Stimulated activated CD8-positive, alpha-beta memory T cell treated with anti-CD3 and anti-CD28 coated beads, Interleukin-4, amount 100 ng/mL, for 24 hours (primary cell): ENCODE data around the gene KRT5.
"Not testable (repeated sequence)": the region's sequence is repeated elsewhere in the genome, so short reads cannot be mapped to it uniquely, and the experiment has no call there.

ENCODE experiments used
- DNase-seq: peaks from one replicate; pipeline ENCODE4 v3.0.0-alpha.2; 2020; ENCODE audit warnings: low read depth

The KRT5 gene

DNA sequence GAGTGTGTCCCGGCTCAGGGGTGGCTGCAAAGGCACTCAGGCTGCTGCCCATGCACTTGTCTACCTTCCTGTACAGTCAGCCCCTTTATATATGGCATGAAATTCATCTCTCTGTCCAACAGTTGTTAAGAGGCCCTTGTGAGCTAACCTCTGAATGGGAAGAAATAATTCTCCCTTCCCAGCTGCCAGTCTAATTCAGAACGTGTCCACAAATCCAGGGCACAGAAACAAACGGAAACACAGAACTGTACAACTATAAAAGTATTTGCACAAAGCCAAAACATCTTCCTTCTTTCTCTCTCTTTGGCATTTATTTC, 849 bp downstream of the KRT5 start:
- no peak for DNase-seq

DNA sequence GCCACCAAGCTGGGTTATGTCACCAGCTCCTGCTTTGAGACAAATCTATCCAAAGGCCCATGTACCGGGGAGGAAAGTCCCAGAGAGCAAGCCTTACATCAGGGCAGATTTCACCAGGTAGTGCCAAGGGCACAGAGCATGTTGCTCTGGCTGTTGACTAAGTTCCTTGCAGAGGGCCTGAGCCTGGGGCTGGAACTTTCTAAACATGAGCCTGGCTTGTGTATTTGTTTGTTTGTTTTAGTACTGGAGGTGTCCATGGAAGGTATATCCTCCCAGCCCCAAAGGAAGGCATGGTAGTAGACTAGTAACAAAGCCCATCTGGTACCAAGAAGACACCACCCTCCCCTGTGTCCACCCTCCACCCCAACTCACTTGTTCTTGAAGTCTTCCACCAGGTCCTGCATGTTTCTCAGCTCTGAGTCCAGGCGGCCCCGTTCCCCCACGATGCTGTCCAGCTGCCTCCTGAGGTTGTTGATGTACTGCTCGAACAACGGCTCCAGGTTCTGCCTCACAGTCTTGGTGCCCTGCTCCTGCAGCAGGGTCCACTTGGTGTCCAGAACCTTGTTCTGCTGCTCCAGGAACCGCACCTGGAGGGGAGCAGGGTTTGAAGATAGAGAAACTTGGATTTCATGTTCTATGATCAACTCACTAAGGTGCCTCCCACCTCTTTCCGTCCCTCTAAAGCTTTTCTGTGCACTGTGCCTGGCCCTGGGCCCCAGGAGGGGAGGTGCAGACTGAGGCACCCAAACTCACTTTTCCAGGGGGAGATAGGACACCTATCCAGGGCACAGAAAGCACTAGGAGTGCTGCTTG, 1.4 kb downstream of the KRT5 start:
- DNase-seq, result no peak

DNA sequence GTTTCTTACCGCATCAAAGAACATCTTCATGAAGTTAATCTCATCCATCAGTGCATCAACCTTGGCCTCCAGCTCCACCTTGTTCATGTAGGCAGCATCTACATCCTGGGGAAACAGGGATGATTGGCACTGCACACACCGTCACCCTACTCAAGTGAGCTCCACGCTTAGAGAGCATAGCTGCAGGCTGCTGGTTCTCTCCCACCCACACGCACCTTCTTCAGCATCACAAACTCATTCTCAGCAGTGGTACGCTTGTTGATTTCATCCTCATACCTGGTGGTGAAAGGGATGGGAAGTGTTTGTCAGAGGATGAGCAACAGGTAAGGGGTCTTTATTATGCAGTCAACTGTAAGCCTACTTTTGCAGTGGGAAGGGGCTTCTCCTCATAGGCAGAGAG, 2.3 kb downstream of the KRT5 start:
- no peak for DNase-seq

DNA sequence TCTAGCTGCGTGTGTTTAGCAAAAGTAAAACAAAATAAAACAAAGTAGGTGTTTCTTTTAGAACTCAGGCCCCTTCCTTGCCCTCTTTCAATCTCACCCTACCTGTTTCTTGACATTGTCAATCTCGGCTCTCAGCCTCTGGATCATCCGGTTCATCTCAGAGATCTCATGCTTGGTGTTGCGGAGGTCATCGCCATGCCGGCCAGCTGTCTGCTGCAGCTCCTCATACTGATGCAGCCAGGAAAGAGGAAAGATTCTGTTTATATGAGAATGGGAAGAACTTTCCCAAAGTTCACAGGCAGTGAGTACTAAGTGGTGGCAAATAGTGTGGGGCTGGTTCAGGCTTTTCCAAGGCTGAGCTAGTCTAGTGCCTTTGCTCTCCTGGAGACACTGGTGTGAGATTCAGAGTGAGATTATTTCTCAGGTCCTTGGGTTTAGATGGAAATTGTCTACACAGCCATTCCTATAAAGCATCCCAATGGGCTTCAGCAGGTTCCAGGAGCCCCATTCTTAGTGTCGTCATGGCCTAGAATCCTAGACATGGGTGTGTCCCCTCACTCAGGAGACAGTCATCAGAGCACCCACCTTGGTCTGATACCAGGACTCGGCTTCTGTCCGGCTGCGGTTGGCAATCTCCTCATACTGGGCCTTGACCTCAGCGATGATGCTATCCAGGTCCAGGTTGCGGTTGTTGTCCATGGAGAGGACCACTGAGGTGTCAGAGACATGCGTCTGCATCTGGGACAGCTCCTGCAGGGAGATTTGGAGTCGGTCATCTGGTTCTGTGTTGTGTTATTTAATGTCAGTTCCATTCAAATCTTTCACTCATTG, 3.0 kb downstream of the KRT5 start:
- DNase-seq, result no peak

DNA sequence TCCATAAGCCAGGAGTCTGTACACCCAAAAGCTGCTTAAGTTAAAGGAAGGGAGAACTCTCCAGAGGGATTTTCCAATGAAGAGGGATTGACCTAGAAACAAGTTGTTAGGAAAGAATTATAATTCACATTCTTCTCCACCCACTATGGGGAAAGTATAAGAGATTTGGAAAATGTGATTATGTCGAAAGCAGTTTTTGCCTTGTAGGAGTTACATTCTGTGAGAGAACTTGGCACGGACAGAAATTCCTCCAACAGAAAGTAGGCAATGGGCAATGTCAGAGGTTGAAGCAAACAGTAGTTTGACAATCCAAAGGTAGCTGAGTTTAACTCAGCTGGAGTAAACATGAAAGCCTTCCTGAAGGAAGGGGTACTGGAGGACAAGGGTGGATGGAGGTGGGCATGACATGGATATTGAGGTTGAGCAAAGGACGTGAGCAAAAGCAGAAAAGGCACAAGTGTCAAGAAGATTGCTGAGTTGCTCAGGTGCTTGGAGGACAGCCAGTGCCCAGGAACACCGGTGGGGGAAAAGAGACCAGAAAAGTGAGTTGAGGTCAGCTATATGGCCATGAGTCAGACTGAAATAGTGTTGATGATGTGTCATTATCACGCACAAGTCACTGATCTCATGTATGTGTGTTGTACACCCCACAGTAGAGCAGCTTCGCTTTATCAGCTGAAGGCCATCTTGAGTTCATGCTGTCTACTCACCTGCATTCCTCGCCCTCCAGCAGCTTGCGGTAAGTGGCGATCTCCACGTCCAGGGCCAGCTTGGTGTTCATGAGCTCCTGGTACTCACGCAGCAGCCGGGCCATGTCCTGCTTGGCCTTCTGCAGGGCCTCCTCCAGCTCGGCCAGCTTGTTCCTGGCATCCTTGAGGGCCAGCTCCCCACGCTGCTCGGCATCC, 4.0 kb downstream of the KRT5 start:
- DNase-seq, result no peak

DNA sequence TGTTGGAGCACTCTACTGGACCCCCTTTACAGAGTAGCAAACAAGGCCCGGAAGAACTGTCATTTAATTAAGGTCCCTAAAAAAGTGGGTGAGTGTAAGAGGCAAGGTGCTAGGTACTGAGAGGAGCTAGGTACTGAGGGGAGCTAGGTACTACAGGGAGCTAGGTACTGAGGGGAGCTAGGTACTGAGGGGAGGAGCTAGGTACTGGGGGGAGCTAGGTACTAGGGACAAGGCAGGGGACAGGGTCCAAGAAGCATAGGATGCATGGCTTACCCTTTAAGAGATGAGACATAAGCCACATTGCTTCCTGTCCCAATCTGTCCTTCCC, 4.9 kb downstream of the KRT5 start:
- DNase-seq, result no peak

DNA sequence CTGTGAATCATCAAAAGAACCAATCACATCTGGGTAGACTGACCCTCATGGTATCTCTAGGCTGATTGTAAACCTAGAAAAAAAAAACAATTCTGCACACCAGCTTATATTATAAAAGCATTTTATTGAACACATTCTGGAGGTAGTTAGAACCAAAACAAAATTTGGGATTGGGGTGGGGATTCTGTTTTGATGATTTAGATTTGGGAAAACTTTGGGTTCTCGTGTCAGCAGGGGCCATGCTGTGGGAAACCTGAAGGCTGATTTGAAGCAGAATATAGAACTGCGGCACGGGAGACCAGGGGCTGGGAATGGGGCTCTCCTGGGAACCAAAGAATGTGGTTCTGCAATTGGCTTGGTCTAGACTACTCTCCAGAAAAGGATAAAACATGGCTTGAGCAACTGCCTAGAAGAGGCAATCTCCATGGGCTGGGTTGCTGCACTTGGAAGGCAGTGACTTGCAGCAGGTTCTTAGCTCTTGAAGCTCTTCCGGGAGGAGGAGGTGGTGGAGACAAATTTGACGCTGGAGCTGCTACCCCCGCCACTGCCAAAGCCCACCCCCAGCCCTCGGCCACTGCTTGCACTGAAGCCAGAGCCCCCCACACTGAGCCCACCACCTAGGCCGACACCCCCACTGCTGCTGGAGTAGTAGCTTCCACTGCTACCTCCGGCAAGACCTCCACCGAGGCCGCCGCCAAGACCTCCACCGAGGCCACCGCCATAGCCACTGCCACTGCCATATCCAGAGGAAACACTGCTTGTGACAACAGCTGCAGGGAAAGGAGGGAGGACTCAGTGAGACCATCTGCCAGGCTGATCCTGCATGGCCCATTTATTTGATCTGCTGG, 5.5 kb downstream of the KRT5 start:
- DNase-seq, result no peak

DNA sequence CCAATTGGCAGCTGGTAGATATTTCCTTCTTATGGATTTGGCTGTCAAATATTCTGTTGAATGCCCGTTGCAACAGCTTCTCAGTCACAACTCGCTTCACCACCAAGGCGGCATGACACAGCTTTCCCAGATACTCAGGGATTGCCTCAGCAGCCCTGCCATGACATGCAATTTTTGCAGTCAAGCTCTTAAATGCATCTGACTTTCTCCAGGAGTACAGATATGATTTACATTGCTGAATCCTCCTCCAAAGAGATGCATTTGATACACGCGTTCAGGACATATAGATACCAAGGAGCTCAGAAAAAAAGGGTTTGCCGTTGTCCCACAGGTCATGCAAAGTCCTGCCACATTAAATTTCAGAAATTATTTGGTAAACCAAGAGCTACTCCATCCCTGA, 6.5 kb downstream of the KRT5 start:
- DNase-seq, result no peak

DNA sequence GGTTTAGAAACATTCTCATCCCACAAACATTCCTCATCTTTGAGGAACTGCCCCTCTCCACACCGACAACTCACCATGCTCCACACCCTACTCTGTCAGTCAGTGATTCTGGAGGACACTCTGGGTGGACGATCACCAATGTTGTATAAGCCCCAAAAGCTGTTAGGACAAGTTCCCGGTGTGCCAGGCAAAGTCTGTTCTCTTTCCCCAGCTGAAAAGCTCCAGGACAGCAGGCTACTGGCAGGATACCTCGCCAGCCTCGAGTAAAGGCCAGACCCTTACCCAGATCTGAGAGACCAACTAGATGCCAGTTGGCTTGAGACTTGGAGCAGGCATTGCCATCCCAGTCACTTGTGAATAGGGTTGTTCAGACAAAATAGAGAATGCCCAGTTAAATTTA, 12.0 kb downstream of the KRT5 start:
- no peak for DNase-seq

DNA sequence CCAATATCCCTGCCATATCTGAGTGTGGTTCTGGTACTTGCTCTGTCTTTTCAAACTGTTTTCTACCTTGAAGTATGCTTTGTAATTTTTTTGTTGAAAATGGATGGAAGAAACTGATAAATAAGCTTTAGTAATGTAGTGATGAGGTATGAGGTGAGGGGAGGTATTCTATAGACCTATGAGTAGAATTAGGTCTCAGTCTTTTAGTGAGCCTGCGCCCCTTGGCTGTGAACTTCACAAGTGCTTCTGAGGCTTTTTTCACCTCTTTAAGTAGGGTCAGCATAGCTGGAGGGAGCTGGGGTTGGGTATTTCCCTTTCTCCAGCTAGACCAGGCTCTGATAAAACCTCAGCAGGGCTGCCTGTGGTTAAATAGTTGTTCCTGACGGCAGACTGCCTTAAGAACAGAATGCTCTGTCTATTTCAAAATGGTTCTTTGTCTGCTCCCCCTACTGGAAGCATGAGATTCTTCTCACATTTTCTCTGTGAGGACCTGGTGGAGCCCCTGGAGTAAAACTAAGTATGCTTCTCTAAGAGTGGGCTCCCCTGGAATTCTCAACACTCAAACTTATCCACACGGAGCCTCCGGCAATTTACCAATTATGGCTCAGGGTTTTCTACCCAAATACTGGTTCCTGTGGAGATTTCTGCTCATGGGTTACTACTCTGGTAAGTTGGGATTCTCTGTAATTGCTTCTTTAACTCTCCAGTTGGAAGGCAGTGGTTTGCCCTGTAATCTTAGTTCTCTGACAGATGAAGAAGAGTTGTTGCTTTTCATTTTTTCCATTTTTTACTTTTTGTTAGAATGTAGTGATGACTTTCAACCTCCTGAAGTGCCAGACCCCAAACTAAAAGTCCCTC, 13.1 kb downstream of the KRT5 start:
- no peak for DNase-seq

DNA sequence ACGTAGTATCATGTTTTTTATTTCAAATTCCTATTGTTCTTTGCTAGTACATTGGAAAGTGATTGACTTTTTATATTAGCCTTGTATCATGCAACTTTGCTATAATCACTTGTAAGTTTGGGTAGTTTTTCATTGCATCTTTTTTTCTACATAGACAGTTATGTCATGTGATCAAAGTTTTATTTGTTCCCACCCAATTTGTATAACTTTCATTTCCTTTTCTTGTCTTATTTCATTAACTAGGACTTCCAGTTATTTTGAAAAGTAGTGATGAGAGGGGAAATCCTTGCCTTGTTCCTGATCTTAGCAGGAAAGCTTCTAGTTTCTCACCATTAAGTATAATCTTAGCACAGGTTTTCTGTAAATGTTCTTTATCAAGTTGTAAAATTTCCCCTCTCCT, 17.3 kb downstream of the KRT5 start:
- DNase-seq, result no peak

DNA sequence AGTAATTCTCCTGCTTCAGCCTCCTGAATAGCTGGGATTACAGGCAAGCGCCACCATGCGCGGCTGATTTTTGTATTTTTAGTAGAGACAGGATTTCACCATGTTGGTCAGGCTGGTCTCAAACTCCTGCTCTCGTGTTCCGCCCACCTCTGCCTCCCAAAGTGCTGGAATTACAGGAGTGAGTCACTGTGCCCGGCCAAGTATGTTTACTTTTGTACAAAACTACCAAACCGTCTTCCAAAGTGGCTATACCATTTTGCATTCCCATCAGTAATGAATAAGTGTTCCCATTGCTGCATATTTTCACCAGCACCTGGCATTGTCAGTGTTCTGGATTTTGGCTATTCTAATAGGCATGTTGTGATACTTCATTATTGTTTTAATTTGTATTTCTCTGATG, 18.7 kb downstream of the KRT5 start:
- no peak for DNase-seq

DNA sequence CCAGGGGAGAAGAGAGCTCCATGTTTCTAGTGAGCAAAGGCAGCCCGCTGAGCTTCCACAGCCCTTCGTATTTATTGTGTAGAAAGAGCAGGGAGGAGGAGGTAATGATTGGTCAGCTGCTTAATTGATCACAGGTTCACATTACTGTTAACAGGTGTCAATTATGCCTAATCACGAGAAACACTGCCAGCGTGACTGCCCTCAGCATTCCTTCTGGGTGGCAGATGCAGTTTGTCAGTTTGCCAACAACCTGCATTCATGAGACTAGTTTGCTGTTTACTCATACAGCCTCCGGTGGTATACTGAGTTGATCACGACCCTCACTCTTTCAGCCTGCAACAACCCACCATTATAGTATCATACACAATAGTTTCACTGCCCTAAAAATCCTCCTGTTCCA, 19.6 kb downstream of the KRT5 start:
- DNase-seq, result not testable (repeated sequence)

DNA sequence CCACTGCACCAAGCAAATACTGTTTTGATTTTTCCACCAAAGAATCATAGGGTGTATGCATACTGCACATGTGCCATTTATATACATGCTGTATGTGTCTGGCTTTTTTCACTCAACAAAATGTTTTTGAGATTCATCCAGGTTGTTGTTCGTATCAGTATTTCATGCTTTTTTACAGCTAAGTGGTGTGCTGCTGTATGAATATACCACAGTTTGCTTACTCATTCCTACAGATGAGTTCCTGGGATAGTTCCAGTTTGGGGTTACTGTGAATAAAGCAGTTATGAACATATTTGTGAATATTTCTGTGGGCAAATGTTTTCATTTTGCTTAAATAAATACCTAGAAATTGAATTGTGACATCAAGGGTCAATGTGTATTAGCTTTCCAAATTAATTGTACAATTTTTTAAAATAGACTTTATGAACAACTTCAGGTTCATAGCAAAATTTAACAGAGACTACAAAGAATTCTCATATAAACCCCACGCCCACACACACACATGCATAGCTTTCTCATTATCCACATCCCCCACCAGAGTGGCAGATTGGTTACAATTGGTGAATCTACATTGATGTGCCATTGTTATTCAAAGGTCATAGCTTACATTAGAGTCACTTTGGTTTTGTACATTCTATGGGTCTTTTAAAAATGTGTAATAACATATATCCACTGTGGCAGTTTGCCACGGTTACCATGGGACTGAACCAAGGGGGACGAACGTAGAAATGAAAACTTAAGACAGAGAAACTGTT, 20.2 kb downstream of the KRT5 start:
- DNase-seq, result no peak

DNA sequence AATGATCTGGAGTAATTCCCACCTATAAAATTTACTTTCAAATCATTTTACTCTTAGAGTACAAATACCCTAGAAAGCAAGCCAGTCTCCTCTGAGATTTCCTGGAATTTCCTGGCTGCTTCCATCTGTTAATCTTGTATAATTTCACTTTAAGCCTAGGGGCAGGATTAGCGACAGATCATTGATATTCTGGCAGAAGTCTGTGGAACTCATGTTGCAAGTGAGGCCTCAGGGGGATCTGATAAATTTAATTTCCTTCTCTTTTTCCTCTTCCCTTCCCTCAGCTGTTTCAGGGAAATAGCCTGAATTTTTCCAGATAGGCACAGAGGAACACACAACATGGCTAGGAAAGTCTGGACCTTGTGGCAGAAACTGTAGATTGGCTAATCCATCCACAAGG, 21.2 kb downstream of the KRT5 start:
- no peak for DNase-seq

DNA sequence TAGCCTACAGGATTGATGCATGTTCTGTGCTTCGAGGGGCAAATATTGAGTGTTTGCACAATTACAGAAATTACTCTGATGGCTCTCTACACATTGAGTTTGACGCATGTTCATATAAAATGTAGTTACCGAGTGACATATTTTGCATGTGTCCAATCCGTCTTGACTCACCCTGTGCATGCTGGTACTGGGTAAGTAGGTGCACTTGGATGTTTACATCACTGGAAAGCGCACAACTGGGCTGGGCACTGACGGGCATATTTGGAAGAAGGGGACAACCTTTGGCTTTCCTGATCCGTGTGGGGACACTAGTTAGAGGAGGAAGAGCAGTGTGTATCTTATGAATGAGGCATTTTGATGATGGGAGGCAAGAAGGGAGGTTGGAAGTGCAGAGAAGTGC, 22.2 kb downstream of the KRT5 start:
- DNase-seq, result no peak

DNA sequence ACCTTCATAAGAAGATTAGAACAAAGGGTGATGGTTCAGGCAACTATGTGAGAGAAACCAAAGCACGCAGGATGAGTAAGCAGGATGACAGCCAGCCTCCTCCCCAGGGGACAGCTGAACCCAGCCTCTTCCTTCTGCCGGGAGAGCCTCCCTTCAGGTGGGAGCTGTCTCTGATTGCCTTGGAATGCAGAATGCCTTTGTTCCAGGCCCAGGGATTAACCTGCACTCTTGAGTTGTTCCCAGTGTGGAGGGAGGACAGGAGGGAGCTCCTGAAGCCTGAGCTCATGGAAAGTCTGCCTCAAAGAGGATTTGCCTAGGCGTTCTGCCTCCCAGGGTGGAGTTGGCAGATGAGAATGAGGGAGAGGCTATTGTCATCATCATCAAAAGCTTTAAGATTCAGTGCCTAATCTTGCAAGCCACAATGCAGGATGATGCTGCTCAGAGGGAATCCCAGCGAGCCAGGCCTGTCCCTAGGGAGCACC, 23.6 kb downstream of the KRT5 start:
- no peak for DNase-seq

DNA sequence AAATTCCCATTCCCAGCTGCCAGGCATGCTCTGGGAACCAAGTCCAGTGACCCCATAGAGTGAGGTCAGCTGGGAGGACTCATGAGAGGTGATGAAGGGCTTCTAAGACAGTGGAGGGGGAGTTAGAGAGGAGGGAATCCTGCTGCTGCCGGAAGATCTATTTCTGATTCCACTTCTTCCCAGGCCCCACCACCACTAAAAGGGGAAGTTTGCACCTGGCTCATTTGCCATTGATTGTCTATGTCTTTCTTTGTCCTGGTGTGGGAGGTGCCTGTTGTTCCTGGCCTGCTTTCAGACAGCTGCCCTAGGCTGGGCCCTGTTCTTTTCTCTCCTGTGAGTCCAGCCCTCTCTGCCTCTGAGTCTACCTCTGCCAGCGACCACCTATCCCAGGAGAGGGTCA, 24.1 kb downstream of the KRT5 start:
- no peak for DNase-seq

DNA sequence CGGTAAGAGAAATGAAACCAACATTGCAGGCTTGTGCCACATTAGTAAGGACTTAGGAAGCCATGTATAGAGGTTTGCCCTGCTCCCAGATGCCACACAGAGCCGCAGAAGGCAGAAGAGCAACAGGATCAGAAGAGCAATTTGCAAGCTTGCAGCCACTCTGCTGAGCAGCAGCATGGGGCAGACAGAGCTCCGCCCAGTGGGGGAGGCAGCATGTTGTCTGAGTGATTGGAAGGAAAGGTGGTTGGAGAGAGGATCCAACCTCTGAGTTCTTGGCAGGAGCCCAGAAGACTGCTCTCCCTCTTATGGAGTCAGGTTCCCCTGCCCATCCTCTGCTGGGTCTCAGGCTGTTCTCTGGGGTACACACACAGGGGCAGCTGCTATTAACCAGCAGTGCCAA, 24.8 kb downstream of the KRT5 start:
- no peak for DNase-seq

DNA sequence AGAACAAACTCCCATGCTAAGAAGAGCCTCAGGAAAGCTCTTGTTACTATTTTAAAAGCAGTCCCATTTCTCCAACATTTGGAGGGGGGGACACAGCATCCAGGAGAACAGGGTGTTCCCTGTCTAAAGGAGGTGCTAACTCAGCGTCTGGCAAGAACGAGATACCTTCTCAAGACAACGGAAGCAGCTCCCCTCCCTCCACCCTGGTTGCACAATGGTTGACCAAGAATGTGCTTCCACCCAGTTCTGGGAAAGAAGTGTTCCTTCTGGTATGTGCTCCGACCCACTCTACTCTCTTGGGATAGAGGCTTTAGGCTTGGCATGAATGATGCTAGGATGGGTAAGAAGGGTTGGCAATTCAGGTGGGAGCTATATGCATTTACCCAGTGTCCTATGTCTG, 25.7 kb downstream of the KRT5 start:
- no peak for DNase-seq
